Nucleus accumbens (tissue), 56 donors: Measurements from ENCODE around the gene KBTBD6.
A peak's percentile ranks its signal among the peaks of the same experiment; 100 is the strongest.
"Not testable (repeated sequence)": the region's sequence is repeated elsewhere in the genome, so short reads cannot be mapped to it uniquely, and the experiment has no call there.

ENCODE experiments used
- DNase-seq, 56 donors: peaks; one replicate each; lab custom pipeline; 2025; lab: John Stamatoyannopoulos, UW

Gene KBTBD6

DNA sequence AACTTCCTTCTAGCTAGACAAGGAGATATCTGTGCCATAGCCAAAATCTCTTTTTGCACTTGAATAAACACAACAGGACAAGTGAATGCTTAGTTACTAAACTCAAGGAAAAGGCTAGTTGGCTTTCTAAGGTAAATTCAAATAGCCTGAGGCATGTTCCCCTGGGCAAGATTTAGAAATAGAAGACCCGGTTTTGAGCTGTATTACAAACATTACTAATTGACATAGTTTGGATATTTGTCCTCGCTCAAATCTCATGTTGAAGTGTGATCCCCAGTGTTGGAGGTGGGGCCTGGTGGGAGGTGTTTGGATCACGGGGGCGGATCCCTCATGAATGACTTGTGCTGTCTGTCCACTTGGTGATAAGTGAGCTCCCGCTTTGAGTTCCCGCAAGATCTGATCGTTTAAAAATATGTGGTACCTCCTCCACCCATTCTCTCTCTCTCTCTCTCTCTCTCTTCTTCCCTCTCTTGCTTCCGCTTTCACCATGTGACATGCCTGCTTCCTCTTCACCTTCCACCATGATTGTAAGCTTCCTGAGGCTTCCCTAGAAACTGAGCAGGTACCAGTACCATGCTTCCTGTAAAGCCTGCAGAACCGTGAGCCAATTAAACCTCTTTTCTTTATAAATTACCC lies 3.9 kb upstream of the KBTBD6 start:
- DNase-seq, result no peak

DNA sequence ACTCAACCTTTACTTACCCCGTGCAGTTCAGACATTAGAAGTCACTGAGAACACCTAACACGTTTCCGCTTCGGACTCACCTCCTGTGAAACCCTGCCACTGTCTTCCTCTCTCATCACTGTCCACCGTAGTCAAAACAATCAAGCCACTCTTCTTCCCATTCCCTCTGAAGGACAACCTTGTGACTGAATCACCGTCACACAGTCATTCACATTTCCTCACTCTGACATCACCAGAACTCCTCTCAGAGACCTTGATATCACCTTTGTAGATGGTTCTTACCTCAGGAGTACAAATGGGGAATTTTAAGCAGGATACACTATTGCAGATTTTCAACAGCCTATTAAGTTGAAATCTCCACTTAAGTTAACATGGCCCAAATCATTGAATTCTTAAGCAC lies 1.3 kb upstream of the KBTBD6 start:
- DNase-seq, result no peak

DNA sequence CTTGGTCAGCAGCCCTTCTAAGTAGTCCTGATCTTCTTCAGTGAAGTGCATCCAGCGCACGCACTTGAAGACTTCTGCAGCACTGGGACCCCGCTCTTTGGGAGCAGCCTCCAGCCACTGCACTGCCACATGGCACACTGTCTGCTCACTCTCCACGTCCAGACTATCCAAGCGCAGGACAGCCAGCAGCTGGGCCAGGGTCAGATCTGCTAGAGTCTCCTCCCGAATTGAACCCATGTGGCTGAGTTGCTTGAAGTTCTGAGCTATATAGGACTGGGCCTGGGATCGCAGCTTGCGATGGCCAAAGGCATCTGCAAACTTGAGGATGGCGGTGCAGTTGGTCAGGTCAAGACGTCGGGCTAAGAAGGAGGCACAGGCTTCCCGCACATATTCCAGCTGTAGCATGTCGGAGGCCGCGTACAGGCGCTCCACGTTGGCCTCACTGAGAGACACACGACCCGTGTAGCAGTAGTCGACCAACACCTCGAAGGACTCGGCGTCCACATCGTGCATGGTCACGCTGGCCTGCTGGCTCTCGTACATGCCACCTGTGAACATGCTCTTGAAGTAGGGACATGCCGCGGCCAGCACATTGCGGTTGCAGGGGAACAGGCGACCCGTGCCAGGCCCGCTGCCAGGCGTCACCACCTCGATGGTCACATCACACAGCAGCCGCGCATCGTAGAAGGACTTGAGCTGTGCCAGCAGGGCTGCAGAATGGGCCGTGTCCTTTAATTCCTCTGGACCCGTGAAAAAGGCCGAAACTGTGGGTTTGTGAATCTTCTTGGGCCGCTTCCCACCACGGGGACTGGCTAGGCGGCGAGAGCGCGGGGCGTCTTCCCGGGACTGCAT lies 716 bp downstream of the KBTBD6 start:
- peak in 6 of 56 donors; percentile 10 to 74 (median 57) for DNase-seq

DNA sequence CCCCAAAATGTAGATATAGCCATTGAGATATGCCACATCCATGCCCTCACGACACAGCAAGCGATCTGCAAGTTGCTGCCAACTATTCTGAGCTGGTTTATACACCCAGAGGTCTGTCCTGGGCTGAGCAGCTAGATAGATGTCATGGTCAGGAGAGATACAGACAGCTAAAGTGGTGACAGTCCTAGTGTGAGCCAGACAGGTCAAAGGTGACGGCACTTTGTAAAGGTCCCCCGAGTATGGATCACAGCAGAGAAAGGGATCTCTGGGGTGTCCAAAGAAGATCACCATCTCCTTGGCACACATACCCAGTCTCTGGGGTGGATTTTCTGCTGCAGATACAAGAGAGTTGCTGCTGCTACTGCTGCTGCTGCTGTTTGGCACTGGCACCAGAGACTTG lies 1.4 kb downstream of the KBTBD6 start:
- DNase-seq, result not testable (repeated sequence)

DNA sequence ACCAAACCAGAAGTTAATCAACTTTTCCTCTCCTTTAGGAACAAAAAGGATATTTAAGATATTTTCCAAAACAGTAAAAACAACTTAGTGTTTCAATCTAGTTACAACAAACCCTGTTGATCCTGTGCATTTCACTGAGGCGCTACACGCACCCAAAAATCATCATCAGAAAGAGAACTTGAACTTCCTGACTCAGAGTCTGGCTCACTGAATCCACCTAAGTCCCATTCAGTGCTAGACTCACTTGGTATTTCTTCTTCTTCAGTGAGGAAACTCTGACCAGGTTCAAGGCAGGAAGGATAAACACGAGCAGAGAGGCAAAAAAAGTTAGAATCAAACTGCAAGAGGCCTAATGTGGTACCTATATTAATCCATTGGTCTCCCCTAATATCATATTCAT lies 2.2 kb downstream of the KBTBD6 start:
- DNase-seq, result no peak

DNA sequence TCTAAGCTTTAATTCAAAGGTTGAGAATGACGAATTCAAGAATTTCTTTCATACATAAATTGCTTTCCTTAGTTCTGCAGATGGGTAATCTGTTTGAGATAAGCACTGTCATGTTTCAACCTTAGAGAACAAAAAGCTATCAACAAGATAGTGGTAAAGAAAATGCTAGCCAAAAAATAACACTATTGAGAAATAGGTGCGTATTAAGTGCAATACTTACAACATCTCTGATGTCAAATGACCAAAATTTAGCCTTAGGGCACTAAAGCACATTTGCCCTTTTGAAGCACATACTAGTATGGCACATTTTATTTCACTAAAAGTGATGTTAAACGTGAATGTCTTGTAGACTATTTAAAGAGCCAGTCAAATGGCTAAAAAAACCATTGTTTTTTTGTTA lies 4.9 kb downstream of the KBTBD6 start:
- no peak for DNase-seq

DNA sequence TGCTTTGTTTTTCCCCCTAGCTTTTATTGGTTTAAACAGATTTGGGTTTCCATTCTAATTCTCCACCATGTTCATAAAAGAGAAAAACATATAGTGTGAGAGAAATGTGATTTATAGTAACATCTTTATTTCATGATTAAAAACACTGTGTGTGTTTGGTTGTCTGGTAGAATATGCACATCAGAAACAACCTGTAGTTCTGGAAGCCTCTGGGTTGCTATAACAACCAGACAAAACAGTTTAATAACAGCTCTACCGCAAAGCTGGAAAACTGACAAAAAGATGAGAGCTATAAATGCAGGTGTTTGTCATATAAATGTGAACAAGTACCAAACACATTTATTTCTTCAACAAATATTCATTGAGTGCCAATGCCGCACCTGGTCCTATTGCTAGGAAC lies 9.8 kb downstream of the KBTBD6 start:
- DNase-seq, result peak in 1 of 56 donors; percentile 6

DNA sequence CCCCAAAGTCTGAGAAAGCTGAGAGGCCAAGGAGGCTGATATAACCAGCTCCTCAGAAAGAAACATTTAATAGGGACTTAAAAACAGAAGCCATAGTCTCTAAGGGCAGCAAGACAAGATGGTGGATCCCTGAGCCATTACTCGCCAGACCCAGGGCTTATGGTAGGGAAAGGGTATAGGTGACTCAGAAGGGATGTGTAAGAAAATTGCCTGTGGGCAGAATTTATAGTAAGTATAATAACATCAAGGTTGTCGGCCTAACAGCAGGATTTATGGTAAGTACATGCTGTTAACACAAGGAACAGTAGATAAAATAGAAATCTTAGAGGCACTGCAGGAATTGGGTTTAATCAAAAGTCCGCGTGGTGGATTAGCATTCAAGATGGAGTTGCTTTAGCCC lies 14.7 kb downstream of the KBTBD6 start:
- DNase-seq, result no peak

DNA sequence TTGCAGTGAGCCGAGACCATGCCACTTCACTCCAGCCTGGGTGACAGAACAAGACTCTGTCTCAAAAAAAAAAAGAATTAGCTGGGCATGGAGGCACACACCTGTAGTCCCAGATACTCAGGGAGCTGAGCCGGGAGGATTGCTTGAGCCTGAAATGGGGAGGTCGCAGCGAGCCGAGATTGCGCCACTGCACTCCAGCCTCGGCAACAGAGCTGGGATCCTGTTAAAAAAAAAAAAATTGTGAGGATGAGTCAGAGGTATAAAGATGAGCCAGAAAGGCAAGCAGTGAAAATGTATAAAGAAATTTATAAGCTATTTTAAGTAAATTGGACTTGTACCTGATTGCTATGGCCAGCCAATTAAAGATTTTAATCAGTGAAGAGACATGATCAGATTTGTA lies 21.1 kb downstream of the KBTBD6 start:
- no peak for DNase-seq

DNA sequence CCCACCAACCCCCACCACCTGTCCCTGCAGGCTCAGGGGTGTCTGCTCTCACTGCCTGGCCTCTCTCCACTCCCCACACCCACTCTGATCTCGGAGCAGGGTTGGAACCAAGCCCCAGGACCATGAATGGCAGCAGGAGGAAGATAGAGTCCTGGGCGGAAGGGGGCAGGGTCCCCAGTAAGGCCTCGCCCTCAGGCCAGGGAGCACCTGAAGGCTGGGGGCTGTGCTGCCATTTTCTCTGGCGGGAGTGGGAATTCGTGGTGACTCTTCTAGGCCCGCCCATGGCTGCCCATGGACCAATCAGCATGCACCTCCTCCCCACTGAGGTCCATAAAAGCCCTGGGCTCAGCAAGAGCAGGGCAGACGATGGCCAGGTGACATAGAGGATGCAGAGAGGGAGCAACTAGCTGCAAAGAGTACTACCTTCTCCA lies 25.0 kb downstream of the KBTBD6 start:
- DNase-seq, result no peak

DNA sequence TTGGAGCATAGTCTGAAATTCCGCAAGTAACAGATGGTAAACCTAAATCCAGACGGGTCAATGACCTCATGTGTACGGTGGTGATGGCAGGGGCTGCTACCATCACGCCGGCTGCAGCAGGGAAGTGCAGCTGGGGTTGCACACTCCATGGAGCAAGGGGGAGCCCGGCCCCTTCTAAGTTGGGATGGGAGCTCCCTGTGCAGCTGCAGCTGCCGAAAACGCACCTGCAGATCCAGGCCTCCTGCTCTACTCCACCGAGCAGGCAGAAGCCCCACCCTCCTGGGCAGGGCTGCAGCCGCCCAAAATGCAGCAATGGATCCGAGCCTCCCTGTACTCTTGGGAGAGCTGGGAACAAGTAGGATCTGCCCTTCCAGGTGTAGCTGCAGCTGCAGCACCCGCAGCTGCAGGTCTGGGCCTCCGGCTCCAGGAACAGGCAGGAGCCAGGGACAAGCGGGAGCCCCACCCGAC lies 25.5 kb downstream of the KBTBD6 start:
- no peak for DNase-seq

DNA sequence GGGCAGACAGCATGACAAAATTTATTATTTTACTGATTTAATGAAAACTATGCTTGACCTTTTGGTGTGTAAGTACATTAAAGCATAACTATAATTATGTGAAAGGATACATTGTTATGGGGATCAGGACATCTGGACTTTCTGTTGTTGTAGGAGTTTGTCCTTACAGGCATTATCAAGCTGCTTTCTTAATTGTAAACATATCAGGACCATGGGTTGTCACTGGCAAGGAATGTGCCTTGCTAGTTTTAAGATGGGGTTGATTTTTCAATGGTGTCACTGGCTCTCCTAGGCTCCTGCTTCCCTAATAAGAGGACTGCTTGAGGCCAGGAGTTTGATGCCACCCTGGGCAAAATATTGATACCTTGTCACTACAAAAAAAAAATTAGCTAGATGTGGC lies 32.6 kb downstream of the KBTBD6 start:
- DNase-seq, result no peak

DNA sequence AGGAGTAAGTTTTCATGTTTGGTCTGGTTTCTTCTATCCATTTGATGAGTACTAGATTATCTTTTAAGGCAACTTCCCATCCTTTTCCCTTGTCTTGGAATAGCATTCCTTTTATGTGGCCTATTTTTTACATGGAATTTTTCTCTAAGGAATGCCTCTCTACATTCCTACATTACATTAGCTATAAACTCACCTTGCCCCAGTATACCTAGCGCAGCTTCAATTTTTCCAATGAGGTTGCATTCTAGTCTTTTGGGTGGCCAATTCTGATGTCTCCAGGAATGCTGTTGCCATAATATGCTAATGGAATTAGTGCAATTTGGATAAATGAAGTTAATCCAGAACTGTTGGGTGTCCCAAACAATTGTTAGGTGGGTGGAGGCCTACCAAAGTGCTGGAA lies 33.8 kb downstream of the KBTBD6 start:
- no peak for DNase-seq

DNA sequence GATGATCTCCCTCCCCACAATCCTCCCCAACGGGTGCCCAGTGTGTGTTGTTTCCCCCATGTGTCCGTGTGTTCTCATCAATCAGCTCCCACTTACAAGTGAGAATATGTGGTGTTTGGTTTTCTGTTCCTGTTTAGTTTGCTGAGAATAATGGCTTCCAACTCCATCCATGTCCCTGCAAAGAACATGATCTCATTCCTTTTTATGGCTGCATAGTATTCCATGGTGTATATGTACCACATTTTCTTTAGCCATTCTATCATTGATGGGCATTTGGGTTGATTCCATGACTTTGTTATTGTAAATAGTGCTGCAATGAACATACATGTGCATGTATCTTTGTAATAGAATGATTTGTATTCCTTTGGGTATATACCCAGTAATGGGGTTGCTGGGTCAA lies 36.9 kb downstream of the KBTBD6 start:
- not testable (repeated sequence) for DNase-seq

DNA sequence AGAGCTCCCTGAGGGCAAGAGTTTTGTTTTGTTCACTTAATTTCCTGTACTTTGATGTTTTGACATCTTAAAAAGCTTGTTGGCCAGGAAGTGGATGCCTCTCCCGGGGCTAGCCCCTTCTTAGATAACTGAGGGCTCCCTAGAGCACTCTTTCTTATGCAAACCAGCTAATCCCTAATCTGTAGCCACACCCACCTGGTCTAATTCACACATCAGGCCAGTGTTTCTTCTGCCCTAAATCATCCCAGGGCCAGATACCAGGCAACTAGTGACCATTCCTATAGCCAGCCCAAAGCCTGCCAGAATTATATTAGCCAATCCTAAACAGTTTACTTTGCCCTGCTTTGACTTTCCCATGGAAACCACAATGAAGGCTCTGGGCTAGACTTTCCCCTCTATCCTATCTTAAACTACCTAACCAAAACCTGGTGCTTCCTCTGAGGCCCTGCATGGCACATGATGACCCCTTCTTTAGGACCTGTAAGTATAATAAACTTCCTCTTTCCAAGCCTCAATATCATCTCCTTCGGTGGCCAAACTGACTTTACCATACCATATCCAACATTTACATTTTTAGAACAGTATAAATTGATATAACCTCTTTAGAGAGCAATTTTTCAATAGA lies 46.5 kb downstream of the KBTBD6 start:
- DNase-seq, result no peak

DNA sequence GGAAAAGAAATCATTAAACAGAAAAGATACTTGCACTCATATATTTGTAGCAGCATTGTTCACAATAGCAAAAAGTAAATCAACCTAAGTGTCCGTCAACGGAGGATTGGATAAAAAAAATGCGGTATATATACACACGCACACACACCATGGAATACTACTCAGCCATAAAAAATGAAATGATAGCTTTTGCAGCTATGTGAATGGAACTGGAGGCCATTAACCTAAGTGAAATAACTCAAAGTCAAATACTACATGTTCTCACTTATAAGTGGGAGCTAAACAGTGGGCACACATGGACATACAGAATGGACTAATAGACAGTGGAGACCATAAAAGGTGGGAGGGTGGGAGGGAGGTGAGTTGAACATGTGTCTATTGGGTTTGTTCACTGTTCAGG lies 52.9 kb downstream of the KBTBD6 start:
- no peak for DNase-seq
